ENCODE measurements around the gene RPS6KA2. TPM values are rescaled to one million over a fixed set of nuclear protein-coding genes. Genes with fewer than 3 reads are reported as not detected.

RPS6KA2 gene
- polyA plus RNA-seq, 1 donor, result 25.9 TPM

- DNase-seq, result no peak
Measured at GRCh38 chr6:166656230-166657151, 29.4 kb upstream of the RPS6KA2 start.

DNA sequence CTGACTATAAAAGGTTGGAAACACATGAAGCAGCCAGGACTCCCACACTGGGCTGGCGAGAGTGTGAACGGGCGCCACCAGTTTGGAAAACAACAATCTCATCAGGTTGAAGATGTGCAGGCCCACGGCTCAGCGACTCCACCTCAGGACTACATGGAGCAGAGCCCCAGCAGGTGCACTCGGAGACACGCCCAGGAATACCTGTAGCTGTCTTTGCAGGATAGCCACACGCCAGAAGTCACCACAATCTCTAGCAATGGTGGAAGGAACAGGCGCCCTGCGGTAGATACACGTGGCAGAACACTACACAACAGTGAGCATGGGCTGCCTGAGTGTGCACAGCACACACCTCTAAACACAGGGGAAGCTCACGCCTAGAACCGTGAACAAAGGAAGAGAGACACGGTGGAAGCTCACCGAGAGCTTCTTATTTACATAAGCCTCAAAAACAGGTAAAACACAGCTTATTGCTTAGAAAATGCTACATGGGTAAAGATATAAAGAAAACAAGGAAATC, 28.7 kb upstream of the RPS6KA2 start:
- no peak for DNase-seq

- no peak for DNase-seq
Measured at GRCh38 chr6:166655251-166655650, 28.2 kb upstream of the RPS6KA2 start.

DNA sequence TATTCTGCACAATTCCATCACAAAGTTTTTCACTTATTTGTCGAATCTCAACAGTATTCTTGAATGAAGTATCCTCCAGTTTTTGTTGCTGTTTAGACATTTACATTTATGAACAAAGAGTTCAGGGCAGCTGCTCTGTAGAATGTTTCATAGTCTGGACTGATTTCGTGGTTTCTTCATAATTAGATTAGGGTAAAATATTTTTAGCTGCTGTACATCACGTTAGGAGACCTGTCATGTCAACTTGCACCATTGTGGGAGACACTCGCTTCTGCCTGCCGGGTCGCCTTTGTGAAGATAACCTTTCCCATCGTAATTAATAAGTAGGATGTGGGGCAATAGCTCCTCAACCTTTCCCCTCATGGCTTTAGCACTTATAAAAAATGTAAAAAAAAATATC, 27.5 kb upstream of the RPS6KA2 start:
- no peak for DNase-seq

- DNase-seq, result no peak
Measured at GRCh38 chr6:166653639-166653941, 26.5 kb upstream of the RPS6KA2 start.

DNA sequence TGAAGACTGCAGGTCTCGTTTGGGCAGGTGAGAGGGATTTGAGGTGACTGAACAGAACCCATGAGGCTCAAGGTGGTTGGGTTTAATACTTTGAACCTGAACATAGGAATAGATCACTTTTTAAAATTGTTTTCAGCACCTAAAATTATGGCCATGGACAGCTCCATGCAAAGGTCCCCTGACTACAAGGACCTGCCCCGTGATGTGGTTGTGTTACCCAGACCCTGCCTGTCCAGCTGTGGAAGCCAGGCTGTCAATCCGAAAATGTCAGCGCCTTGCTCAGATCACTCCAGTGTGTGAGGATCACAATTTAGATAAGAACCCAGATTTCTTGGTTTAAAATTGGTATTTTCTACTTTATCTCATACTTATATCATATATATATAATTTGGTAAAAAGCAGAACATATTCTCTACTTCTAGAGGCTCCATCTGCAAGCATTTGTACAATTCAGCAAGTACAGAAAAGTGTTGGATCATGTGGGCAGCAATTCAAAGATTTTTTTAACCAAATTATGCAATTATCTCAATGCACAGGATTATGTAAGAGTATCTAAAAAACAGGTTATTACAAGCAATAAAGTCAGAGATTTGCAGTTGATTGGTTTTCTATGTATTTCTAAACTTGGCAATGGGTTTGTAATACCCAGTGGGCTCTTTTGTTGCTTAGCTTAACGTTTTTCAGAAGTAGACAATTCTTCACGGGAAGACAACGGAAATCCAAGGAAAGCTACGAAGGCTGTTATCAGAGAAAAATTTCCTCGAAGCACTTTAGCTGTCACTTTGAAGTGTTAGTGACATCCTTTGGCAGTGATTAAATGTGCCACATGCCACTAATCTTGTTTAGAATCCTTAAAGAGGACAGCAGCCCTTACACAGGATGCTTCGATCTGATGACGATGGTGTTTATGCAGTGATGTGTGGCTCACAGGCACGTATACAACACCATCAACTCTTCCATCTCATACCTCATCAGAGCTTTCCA, 24.1 kb upstream of the RPS6KA2 start:
- no peak for DNase-seq

DNA sequence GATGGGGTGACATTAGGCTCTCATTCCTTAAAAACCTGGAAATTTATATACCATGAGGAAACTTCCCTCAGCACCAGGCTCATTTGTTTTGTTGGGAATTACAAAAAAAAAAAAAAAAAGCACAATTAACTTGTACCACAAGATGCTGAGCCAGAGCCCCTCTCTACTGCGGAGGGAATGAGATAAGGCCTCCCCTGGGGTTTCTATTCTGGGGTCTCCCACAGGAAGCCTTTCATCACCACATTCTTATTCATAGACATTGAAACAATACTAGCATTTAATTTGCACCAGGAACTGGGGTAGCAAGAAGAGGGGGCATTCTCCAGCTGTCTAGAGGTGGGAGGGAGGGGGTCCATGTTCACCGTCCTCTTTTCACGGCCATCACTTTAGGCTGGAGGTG, 23.0 kb upstream of the RPS6KA2 start:
- no peak for DNase-seq

- no peak for DNase-seq
Measured at GRCh38 chr6:166648846-166649245, 21.8 kb upstream of the RPS6KA2 start.

DNA sequence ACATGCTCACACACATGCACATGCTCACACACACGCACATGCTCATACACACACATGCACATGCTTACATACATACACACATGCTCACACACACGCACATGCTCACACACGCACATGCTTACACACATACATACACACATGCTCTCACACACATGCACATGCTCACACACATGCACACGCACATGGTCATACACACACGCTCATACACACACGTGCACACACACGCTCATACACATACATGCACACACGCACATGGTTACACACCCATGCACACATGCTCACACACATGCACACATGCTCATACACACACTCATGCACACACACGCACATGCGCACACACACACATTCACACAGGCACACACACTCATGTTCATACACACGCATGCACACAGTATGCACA, 20.8 kb upstream of the RPS6KA2 start:
- DNase-seq, result no peak

- no peak for DNase-seq
Measured at GRCh38 chr6:166646716-166647115, 19.7 kb upstream of the RPS6KA2 start.

GRCh38 chr6:166645896-166646295, 18.8 kb upstream of the RPS6KA2 start:
- DNase-seq, result no peak

- DNase-seq, result no peak
Measured at GRCh38 chr6:166644681-166645080, 17.6 kb upstream of the RPS6KA2 start.

DNA sequence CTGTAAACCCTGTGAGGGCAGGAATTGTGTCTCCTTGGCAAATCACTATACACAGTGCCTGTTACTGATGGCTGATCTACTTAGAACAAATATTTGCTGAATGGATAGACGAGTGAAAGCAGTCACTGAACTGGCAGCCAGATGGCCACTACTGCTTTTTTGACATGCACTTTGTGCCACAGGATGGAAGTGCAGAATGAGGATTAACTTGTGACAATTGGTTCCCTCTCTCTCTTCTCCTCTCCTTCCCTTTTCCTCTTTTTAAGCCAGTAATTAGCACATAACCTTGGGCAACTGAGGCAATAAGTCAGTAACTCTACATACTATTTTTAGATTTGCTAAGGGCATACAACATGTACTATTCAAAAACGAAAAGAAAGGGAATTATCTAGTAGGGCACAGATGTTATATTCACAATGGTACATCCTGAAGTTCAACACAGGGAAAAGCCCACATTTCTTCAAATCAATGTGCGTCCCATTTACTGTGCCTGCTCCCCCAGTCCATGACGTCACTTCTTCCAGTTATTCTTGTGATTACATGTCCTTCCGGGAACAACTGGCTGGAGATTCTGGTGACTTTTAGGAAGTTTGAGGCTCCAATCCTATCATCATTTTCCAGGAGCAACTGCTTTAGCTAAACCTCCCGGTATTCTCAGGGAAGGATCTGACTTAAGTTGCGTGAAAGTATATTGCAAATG, 17.0 kb upstream of the RPS6KA2 start:
- DNase-seq, result no peak

DNA sequence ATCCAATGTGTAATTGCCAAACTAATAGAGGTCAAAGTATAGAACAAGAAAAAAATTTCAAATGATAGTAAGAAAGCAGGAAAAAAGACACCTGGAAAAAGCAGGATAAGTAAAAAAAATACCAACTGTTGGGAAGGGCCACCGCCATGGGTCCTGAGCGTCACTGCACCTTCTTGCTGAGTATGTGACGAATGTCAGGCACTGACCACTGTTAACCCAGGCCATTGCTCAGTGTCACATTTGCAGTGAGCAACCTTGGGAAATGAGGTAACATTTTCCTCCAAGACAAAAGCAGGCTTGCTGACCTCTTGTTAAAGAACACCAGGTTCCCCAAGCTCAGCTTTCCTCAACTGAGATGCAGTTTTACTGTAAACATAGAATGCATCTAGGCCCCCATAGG, 15.6 kb upstream of the RPS6KA2 start:
- DNase-seq, result no peak

- DNase-seq, result no peak
Measured at GRCh38 chr6:166640342-166641043, 13.4 kb upstream of the RPS6KA2 start.

GRCh38 chr6:166639921-166640320, 12.9 kb upstream of the RPS6KA2 start:
- no peak for DNase-seq

DNA sequence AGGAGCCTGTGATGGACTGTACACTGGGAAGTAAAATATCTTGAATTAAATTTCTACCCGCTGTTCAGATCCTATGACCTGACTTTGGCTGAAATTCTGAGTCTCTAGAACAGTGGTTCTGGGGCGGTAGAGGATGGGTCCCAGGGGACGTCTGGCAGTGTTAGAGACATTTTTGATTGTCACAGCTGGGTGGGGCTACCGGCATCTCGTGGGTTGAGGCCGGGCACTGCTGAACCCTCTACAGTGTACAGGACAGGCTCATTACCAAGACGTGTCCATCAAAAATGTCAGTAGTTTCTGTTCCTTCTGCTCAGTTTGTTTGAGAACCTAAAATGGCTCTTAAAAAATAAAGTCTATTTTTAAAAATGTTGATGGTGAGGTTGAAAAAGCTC, 11.5 kb upstream of the RPS6KA2 start:
- DNase-seq, result no peak

DNA sequence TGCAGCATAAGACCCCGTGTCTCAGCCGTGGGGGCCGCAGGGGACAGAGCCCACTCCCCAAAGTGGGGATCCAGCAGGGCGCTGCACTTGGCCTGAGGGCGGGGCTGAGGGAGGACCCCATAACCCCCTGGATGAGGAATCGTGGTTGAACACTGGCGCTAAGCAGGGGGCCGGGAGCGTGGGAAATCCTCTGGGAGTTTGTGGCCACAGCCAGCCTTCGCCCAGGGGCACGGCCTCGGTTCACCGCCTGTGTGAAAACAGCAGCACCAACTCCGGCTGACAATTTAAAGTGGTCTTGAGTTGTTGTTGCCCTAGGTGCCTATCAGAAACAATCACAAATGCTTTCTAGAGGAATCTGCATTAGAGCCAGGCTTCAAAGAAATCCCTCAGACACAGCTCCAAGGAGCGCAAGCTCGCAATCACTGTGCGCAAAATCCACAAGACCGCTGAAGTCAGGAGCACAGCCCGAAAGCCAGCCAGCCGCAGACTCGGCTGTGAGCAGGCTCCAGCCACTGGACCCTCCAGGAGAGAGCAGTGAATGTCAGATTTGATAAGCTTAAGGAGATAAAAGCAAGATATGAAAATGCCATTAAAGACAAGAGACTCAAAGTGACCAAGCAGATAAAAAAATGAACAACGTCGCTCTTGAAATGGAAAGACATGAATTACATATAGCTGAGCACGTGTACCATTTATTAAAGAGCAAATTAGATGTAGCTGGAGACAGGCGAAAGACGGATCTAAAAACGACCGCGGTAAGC, 10.9 kb upstream of the RPS6KA2 start:
- no peak for DNase-seq

DNA sequence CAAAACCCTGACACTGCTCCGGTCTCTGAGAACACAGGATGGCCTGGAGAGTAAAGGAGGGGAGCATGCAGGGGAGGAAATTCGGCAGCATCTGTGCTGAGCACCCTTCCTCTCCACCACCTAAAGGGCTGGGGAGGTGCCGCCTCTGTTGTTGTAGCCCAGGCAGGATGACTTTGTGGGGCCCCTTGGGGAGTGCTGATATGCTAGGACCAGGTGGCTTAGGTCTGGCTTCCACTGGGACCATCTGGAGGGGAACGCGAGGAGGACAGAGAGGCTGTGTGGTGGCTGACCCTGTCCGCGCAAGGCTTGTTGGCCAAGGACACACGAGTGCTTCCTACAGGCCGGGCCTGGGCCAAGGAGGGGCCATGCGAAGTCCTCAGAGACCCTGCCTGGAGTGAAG, 9.9 kb upstream of the RPS6KA2 start:
- DNase-seq, result no peak

DNA sequence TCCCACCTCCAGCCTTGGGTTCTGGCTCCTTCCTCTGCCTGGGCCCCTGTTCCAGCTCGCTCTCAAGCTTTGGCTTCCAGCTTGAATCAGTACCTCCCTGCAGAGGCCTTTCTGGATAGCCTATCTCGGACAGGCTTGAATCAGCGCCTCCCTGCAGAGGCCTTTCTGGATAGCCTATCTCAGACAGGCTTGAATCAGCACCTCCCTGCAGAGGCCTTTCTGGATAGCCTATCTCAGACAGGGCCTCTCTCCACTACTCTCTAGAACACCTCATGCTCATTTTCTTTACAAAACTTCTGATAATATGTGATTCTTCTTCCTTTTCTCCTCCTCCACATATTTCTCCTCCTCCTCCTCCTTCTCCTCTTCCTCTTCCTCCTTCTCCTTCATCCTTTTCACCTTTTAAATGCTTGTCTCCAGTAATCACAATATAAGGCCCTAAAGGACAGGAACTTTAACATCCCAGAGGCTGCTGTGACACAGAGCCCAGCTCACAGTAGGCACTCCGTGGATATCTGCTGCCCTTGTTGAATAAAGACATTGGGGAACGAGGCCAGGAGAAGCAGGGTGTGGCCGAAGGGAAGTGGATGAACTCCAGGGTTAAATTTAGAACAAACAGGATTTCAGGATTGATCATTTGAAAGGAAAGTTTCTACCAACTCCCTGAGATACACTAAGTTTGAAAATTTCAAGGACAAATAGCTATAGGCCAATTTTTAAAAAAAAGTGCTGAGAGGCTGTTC, 9.3 kb upstream of the RPS6KA2 start:
- no peak for DNase-seq

All from hindlimb muscle (tissue), 1 donor.